Activated CD8-positive, alpha-beta memory T cell treated with anti-CD3 and anti-CD28 coated beads, Interleukin-2, amount 50 U/mL, for 48 hours (primary cell): ENCODE measurements around the gene HTRA2.

Experiments
- DNase-seq: peaks from one replicate; pipeline ENCODE4 v3.0.0-alpha.2; 2020

HTRA2 gene

DNA sequence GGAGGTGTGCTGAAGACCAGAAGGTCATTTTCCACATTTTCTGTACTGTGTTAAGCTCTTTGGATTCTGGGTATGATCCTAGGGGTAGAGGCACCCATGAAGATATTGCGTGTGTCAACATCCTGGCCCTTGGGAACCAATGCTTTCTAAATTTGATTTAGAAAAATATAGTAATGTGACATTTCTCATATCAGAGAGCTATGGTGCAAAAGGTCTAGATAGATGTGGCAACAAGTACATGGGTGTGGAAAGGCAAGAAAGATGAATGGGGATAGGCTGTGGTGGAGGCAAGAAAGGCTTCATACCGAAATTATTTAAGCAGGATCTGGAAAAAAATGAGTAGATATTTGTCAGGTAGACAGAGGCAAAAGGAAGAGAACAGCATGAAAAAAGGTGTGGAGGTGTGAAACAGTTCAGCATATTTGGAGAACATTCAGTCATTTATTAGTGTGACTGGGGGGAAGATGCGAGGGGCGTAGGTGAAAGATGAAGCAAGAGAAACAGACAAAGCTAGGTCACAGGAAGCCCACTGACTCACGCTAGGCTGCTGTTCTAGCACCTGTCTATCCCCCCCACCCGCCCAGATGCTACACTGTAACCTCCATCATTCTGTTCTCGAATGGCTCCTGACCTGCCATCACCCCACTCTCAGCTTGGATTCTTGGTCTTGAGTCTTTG is 36.5 kb downstream of the HTRA2 start:
- DNase-seq = no peak

DNA sequence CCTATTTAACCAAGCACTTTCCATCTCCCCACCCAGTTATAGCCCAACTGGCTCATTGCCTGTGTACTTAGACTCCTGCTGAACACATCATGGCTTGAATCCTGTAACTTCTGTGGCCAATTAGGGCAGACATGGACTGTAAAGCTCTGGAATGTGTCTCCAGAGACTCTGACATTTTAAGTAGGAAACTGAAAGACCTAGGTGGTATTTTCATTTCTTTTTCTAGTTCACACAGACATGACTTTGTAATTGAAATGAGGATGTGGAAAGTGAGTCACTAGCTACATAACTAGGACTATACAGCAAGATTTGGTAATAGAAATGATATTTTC is 37.0 kb downstream of the HTRA2 start:
- DNase-seq = no peak

DNA sequence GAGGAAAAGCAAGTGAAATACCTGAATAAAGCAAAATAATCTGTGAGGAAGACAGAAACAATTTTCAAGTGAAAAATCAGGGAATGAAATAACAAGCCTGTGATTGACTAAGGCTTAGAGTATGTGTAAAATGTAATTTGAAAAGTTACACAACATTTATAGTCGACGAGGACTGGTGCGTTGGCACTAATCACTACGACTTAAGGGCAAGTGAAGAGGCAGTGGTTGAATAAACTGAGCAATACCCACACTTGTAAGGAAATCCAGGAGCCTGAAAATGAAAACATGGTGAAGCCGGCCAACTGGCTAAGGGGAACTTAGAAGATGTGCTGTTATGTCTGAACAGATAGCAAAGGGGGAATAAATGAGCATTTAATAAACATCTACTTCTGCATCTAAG is 38.1 kb downstream of the HTRA2 start:
- DNase-seq = no peak

GRCh38 chr2:74569686-74570085 is 40.0 kb downstream of the HTRA2 start:
- no peak for DNase-seq

DNA sequence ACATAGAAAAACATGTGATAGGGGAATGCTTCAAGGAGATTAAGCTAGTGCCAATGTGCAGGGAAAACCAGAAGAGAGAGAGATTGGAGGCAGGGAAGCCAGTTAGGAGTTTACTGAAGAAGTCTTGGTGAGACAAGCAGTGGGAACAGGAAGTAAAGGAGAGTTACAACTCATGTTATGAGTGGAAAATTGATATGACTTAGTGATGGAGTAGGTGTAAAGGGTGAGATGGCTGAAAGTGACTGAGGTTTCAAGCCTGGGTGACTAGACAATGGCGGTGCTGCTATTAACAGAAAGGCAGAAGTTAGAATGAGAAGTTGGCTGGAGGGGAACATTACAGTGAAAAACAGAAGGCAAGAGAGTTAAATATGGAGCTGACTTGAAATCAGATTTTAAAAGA is 41.3 kb downstream of the HTRA2 start:
- DNase-seq = no peak

GRCh38 chr2:74572178-74572925 is 42.6 kb downstream of the HTRA2 start:
- no peak for DNase-seq

DNA sequence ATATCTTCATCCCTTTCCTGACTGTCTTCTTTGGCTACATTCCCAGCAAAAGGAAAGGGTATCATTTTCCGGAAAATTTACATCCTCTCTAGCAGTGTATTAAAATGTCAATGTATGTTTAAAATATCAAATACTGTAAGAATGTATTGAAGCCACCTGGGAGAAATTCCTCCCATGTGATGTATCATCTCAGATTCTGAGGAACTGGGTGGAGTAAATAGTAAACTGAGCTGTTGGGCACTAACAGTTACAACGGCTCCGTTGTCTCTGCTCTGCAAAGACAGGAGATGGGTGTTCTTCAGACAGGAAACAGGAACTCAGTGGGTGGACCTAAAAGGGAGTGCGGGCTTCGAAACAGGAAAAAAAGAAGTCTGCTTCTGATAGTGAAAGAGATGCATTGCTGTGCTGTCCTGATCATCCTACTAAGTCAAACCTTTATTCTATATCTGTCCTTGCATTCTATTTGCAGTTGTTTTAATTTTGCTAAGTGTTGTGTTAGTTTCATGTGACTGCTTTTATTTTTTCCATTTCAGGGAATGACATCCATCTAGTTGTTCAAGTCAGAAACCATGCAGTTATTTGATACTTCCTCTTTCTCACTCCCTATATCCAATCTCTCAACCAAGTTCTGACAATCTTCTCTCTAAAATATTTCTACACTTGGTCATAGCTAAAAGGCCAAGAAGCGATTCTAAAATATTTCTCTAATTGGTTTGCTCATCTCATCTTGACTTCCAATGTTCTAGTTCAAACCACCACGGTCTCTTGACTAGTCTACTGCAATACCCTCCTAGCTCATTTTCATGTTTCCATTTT is 44.2 kb downstream of the HTRA2 start:
- no peak for DNase-seq

GRCh38 chr2:74575320-74575719 is 45.6 kb downstream of the HTRA2 start:
- DNase-seq = no peak

- no peak for DNase-seq
Observed at GRCh38 chr2:74576211-74576862, 46.6 kb downstream of the HTRA2 start.

DNA sequence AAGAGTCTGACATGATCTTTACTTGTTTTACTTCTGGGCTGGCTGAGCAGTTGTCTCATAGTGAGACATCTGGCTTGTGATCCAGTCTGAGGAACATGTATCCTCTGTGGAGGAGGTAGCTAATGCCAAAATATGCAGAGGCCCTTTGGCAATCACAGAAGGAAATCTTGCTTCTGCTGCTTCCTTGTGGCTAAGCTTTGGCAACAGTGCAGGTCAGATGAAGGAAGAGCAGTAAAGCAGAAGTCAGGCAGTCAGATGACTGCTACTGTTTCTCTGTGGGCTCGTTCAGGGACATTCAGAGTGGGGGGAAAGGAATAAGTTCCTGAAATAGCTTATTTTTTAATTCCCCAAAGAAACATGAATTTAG is 47.1 kb downstream of the HTRA2 start:
- DNase-seq = no peak

DNA sequence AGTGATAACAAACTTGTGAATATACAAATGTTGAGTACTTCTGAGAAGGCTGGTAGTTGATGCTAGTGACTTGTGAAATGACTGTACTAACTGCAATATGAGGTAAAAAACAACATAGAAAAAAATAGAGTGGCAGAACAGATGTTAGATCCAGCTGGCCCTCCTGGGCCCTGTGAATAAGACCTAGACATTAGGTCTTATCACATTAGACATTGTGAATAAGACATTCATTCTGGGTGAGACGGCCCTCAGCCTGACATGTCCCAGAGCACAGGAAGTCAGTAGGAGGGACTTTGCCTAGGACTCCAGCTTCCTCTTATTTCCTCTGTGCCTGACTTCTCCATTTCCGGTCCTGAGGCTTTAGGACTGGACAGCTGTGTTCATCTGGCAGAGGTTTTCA is 47.7 kb downstream of the HTRA2 start:
- DNase-seq = no peak

DNA sequence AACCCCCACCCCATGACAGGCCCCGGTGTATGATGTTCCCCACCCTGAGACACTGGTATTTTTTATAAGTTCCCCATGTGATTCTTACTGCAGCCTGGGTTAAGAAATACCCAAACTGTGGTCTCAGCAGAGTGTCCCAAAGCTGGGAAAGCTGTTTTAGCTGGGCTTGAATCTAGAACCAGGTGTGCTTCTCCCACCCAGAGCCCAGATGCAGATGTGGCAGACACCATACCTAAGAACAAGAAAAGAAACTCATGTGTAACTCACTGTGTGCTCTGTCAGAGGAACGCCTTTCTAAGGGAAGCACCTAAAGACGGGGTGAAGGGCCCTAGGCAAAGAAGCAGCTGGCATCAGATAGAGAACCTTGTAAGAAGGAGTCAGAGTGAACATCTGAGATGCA is 48.7 kb downstream of the HTRA2 start:
- DNase-seq = no peak

DNA sequence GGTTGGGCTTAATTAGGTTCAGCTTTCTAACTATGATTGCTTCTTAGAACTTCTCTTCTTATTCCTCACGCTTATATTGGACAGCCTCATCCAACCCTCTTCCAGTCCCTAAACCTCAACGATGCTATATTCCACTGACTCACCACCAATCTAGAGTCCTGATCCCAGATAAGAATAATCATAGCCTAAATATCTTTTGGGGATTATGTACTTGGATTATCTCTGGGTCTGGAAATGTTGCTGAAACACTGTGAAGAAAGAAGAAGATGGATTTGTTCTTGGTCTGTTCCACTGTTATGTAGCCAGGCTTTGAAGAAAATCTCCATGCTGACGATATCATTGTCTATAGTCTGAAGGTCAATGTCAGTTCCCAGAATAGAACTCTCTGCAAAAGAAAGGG is 51.7 kb downstream of the HTRA2 start:
- DNase-seq = no peak

DNA sequence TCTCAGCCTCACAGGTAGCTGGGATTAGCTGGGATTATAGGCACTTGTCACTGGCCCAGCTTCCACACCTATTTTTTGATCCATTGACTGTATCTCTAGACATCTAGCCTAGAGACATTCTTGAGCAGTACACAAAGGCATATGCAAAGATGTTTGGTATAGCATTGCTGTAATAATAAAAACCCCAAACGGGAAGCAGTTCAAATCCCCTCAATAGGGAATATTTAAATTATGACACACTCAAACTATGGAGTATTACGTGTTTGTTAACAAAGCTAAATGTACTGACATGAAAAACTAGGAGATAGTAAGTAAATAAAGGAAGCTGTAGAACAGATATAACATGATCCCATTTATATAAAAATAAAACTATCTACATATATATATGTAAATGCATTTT is 52.5 kb downstream of the HTRA2 start:
- DNase-seq = no peak
